NCI-H1417 (cell line): ENCODE measurements around the gene GRIA2.
"Not testable (repeated sequence)": the region's sequence is repeated elsewhere in the genome, so short reads cannot be mapped to it uniquely, and the experiment has no call there.

Source experiments
- DNase-seq, 3 experiments: peaks; one replicate each; lab custom pipeline; 2025; lab: John Stamatoyannopoulos, UW

GRIA2 gene

GRCh38 chr4:157258165-157258564, 37.6 kb downstream of the GRIA2 start:
- DNase-seq = not testable (repeated sequence)

GRCh38 chr4:157265281-157265680, 44.8 kb downstream of the GRIA2 start:
- peak in 2 of 3 experiments; percentile 21 to 33 for DNase-seq

- DNase-seq = peak in 2 of 3 experiments; percentile 14 to 19
Observed at GRCh38 chr4:157270108-157270507, 49.6 kb downstream of the GRIA2 start.

GRCh38 chr4:157270552-157270951, 50.0 kb downstream of the GRIA2 start:
- no peak for DNase-seq

- no peak for DNase-seq
Observed at GRCh38 chr4:157271166-157271869, 50.8 kb downstream of the GRIA2 start.

GRCh38 chr4:157280673-157281072, 60.1 kb downstream of the GRIA2 start:
- no peak for DNase-seq

GRCh38 chr4:157282019-157282418, 61.5 kb downstream of the GRIA2 start:
- DNase-seq = no peak

- DNase-seq = no peak
Observed at GRCh38 chr4:157287445-157287844, 66.9 kb downstream of the GRIA2 start.

GRCh38 chr4:157290622-157291021, 70.1 kb downstream of the GRIA2 start:
- no peak for DNase-seq

GRCh38 chr4:157291071-157291470, 70.5 kb downstream of the GRIA2 start:
- DNase-seq = peak in 1 of 3 experiments; percentile 26

GRCh38 chr4:157293673-157294072, 73.1 kb downstream of the GRIA2 start:
- DNase-seq = no peak

GRCh38 chr4:157294575-157294974, 74.0 kb downstream of the GRIA2 start:
- DNase-seq = peak in 1 of 3 experiments; percentile 23

- peak in 1 of 3 experiments; percentile 69 for DNase-seq
Observed at GRCh38 chr4:157300701-157301100, 80.2 kb downstream of the GRIA2 start.

- DNase-seq = no peak
Observed at GRCh38 chr4:157303471-157303960, 83.0 kb downstream of the GRIA2 start.

- DNase-seq = no peak
Observed at GRCh38 chr4:157304769-157305168, 84.2 kb downstream of the GRIA2 start.

GRCh38 chr4:157312702-157313101, 92.2 kb downstream of the GRIA2 start:
- no peak for DNase-seq

- peak in 2 of 3 experiments; percentile 6 to 56 for DNase-seq
Observed at GRCh38 chr4:157314906-157315305, 94.4 kb downstream of the GRIA2 start.

GRCh38 chr4:157315968-157316367, 95.4 kb downstream of the GRIA2 start:
- no peak for DNase-seq

GRCh38 chr4:157320092-157320491, 99.6 kb downstream of the GRIA2 start:
- DNase-seq = no peak

GRCh38 chr4:157327666-157328065, 107.1 kb downstream of the GRIA2 start:
- no peak for DNase-seq

- no peak for DNase-seq
Observed at GRCh38 chr4:157357887-157358286, 137.4 kb downstream of the GRIA2 start.

- DNase-seq = no peak
Observed at GRCh38 chr4:157358439-157358838, 137.9 kb downstream of the GRIA2 start.

GRCh38 chr4:157358851-157359250, 138.3 kb downstream of the GRIA2 start:
- DNase-seq = no peak

- DNase-seq = no peak
Observed at GRCh38 chr4:157363360-157363759, 142.8 kb downstream of the GRIA2 start.
